OCI-LY7 (cell line): Measurements from ENCODE around the gene KLHL28. TPM values are rescaled to one million over a fixed set of nuclear protein-coding genes. Genes with fewer than 3 reads are reported as not detected.

Source experiments
- BruUV-seq: library from RNA; stranded (reverse); fragments of 400-500 nt; replicated peaks from 2 replicates; lab custom pipeline; 2021; lab: Mats Ljungman, UMichigan
- CTCF ChIA-PET: fragments of 300-600 bp; sonication (Branson Sonifier 250); formaldehyde crosslinking; loops from one replicate; lab custom pipeline; 2022; ENCODE audit warnings: antibody characterized with exemption; ENCODE audit not compliant: unreplicated experiment; lab: Charles Lee
- POLR2A ChIA-PET: fragments of 300-600 bp; sonication (Branson Sonifier 250); formaldehyde crosslinking; loops from one replicate; lab custom pipeline; 2022; ENCODE audit warnings: antibody characterized with exemption; lab: Charles Lee
- DNase-seq: peaks from one replicate; pipeline ENCODE4 v3.0.0-alpha.2; 2015; ENCODE audit warnings: low spot score
- H2AFZ ChIP-seq: fragments of 200-600 bp; sonication (generic), shearing (Covaris generic); 2 replicates; pipeline ENCODE4 v1.6.1; 2014; ENCODE audit warnings: mild to moderate bottlenecking, antibody characterized with exemption, low read length, moderate library complexity
- H3K27ac ChIP-seq: fragments of 200-600 bp; sonication (generic); 2 replicates; pipeline ENCODE4 v1.5.1; 2014; ENCODE audit warnings: mixed run types, low read depth, mild to moderate bottlenecking, moderate library complexity, low read length, inconsistent platforms; ENCODE audit not compliant: poor library complexity, severe bottlenecking
- H3K36me3 ChIP-seq: fragments of 200-600 bp; sonication (generic); 2 replicates; pipeline ENCODE4 v1.6.1; 2014; ENCODE audit warnings: mild to moderate bottlenecking, antibody characterized with exemption, low read length, moderate library complexity, mixed read lengths; ENCODE audit not compliant: insufficient read depth
- H3K4me1 ChIP-seq: fragments of 200-600 bp; sonication (generic); 2 replicates; pipeline ENCODE4 v1.5.1; 2014; ENCODE audit warnings: mild to moderate bottlenecking, low read length; ENCODE audit not compliant: insufficient read depth, poor library complexity, severe bottlenecking
- H3K4me2 ChIP-seq: fragments of 200-600 bp; sonication (generic); 2 replicates; pipeline ENCODE4 v1.6.1; 2014; ENCODE audit warnings: mild to moderate bottlenecking, low read length
- H3K4me3 ChIP-seq: fragments of 200-600 bp; sonication (generic); 2 replicates; pipeline ENCODE4 v1.5.1; 2014; ENCODE audit warnings: mild to moderate bottlenecking, low read depth, low read length; ENCODE audit not compliant: poor library complexity, severe bottlenecking
- H3K79me2 ChIP-seq: fragments of 200-600 bp; sonication (generic); 2 replicates; pipeline ENCODE4 v1.6.1; 2016; ENCODE audit warnings: low read depth, mild to moderate bottlenecking, low read length, moderate library complexity, mixed read lengths; ENCODE audit not compliant: insufficient read depth
- H3K9me2 ChIP-seq: fragments of 200-600 bp; sonication (generic); 2 replicates; pipeline ENCODE4 v1.6.1; 2016; ENCODE audit warnings: mild to moderate bottlenecking, low read length, mixed read lengths; ENCODE audit not compliant: insufficient read depth
- H3K9me3 ChIP-seq: fragments of 200-600 bp; sonication (generic); 2 replicates; pipeline ENCODE4 v1.6.1; 2014; ENCODE audit warnings: mild to moderate bottlenecking, mixed run types, low read length, mixed read lengths
- H4K20me1 ChIP-seq: fragments of 200-600 bp; sonication (generic); 2 replicates; pipeline ENCODE4 v1.6.1; 2014; ENCODE audit warnings: mild to moderate bottlenecking, antibody characterized with exemption, low read length, moderate library complexity, mixed read lengths; ENCODE audit not compliant: insufficient read depth
- EZH2phosphoT487 ChIP-seq: fragments of 200-600 bp; sonication (generic); IDR thresholded peaks from 2 replicates; pipeline ENCODE4 v1.6.1; 2018; ENCODE audit warnings: low read depth, borderline replicate concordance, mild to moderate bottlenecking, mixed run types, antibody characterized with exemption, low read length, moderate library complexity, mixed read lengths
- intact Hi-C: fragments of 100-400 bp; cut with micrococcal nuclease; formaldehyde crosslinking; loops from one replicate; pipeline ENCODE4 v1.10.0; 2022; ENCODE audit not compliant: unreplicated experiment
- total RNA-seq, 2 experiments: library from RNA; depleted of rRNA in 1 of 2; stranded (reverse); fragments of >200 nt in 1 of 2; shearing (Covaris generic) in 1 of 2; gene quantifications; 2 replicates each; pipeline ENCODE4 v1.2.3, GENCODE V29; 2014 to 2022
- TF ChIP-seq, protein P1 (sequence below): fragments of 200-600 bp; sonication (generic); conservative IDR thresholded peaks from 2 replicates; pipeline ENCODE4 v1.5.1; 2014; ENCODE audit warnings: mild to moderate bottlenecking, antibody characterized with exemption, low read length, moderate library complexity, mixed read lengths

The KLHL28 gene
- total RNA-seq, 2 experiments from 2014 or later: 10.6 to 11.9 TPM

DNA sequence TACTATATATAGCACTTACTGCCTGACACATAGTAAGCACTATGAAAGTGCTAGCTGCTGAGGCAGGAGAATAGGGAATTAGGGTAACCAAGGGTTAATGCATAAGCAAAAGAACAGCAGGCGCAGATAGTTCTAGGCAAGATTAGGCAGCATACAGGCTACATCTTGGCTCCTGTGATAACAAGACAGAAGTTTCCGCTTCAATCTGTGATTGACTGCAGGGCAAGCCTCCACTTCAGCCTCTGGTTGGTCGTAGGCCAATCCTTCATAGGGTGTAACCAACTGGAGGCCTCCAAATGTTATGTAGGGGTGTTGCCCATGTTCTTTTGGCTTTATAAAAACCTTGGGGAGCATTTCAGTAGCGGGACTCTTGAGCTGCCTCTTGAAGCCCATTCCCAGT is 46.9 kb downstream of the KLHL28 start:
- no peaks in the 10 kb centered on the region for H4K20me1 ChIP-seq
- BruUV-seq: no TSS peak
- intact Hi-C loops: no loop called here
- H3K9me3 ChIP-seq: 0 out of 2 replicates have a peak, but pooled peaks cover 3% of the 10 kb centered on the region
- DNase-seq: no peak
- H3K36me3 ChIP-seq: no peaks in the 10 kb centered on the region
- no peak overlapping the region for H2AFZ ChIP-seq
- no peaks in the 10 kb centered on the region for H3K79me2 ChIP-seq
- H3K4me3 ChIP-seq: no peak overlapping the region
- POLR2A ChIA-PET: interaction anchor here (0.6 kb wide), 1 partner anchor 32 kb away, joined by 3 read pairs; no protein-coding TSS in a partner anchor
- no peaks in the 10 kb centered on the region for H3K4me1 ChIP-seq
- H3K27ac ChIP-seq: no peak overlapping the region
- CTCF ChIA-PET: no interaction called here
- H3K4me2 ChIP-seq: no peak overlapping the region
- no peaks in the 10 kb centered on the region for H3K9me2 ChIP-seq
- TF ChIP-seq, protein P1, sequence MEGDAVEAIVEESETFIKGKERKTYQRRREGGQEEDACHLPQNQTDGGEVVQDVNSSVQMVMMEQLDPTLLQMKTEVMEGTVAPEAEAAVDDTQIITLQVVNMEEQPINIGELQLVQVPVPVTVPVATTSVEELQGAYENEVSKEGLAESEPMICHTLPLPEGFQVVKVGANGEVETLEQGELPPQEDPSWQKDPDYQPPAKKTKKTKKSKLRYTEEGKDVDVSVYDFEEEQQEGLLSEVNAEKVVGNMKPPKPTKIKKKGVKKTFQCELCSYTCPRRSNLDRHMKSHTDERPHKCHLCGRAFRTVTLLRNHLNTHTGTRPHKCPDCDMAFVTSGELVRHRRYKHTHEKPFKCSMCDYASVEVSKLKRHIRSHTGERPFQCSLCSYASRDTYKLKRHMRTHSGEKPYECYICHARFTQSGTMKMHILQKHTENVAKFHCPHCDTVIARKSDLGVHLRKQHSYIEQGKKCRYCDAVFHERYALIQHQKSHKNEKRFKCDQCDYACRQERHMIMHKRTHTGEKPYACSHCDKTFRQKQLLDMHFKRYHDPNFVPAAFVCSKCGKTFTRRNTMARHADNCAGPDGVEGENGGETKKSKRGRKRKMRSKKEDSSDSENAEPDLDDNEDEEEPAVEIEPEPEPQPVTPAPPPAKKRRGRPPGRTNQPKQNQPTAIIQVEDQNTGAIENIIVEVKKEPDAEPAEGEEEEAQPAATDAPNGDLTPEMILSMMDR: no peak
- TF ChIP-seq EZH2phosphoT487: no peak

DNA sequence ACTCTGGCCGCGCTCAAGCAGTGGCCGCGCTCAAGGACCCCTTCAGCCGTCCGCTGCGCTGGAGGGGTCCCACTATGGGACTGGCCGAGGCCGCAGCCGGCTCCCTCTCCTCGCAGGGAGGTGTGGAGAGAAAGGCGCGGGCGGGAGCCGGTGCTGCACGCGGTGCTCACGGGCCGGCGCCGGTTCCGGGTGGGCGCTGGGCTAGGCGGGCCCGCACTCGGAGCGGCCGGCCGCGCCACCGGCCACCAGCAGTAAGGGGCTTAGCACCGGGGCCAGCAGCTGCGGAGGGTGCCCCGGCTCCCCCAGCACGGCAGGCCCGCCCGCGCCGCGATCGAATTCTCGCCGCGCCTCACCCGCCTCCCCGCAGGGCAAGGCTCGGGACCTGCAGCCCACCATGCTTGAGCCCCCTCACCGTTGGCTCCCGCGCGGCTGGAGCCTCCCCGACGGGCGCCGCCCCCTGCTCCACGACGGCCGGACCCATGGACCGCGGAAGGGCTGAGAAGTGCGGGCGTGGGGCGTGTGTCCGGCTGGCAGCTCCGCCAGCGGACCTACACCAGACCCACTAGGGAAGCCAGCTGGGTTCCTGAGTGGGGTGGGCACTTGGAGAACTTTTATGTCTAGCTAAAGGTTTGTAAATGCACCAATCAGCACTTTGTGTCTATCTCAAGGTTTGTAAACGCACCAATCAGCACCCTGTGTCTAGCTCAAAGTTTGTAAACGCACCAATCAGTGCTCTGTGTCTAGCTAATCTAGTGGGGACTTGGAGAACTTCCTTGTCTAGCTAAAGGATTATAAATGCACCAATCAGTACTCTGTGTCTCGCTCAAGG is 49.5 kb downstream of the KLHL28 start:
- CTCF ChIA-PET: no interaction called here
- H3K27ac ChIP-seq: no peak overlapping the region
- H3K36me3 ChIP-seq: no peaks in the 10 kb centered on the region
- H3K79me2 ChIP-seq: no peaks in the 10 kb centered on the region
- TF ChIP-seq, protein P1: no peak
- TF ChIP-seq EZH2phosphoT487: no peak
- no peak overlapping the region for H3K4me2 ChIP-seq
- no peak overlapping the region for H2AFZ ChIP-seq
- DNase-seq: no peak
- BruUV-seq: no TSS peak
- no peaks in the 10 kb centered on the region for H4K20me1 ChIP-seq
- H3K4me3 ChIP-seq: no peak overlapping the region
- 0 out of 2 replicates have a peak, but pooled peaks cover 3% of the 10 kb centered on the region for H3K9me3 ChIP-seq
- intact Hi-C loops: no loop called here
- POLR2A ChIA-PET: interaction anchor here (0.6 to 0.9 kb wide), 2 partner anchors 11 to 313 kb away, joined by 3 to 5 read pairs; no protein-coding TSS in a partner anchor
- H3K9me2 ChIP-seq: no peaks in the 10 kb centered on the region
- H3K4me1 ChIP-seq: no peaks in the 10 kb centered on the region

DNA sequence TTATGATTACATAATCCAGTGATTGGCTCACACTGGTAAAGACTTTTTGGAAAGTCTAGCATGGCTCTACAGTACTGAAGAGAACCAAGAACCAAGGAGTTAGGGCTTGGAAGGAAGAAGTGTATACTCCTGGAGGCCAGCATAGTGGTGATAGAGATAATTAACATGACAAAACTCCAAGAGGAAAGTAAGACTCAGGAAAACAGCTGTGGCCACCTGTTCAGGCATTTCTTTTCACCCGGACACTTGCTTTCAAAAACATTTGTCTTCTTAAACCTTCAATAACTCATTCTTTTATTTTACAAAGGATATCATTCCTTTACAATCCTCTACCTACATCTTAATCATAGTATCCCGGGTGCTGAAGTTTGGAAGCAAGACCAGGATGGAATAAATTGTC is 50.9 kb downstream of the KLHL28 start:
- intact Hi-C loops: no loop called here
- CTCF ChIA-PET: no interaction called here
- Histone ChIP-seq H3K79me2 (no peaks in the 10 kb centered on the region), H3K4me2 (no peak overlapping the region), H2AFZ (no peak overlapping the region), H3K4me3 (no peak overlapping the region), H4K20me1 (no peaks in the 10 kb centered on the region), H3K4me1 (no peaks in the 10 kb centered on the region), H3K27ac (no peak overlapping the region), H3K9me3 (no peaks in the 10 kb centered on the region), H3K36me3 (no peaks in the 10 kb centered on the region), H3K9me2 (no peaks in the 10 kb centered on the region)
- POLR2A ChIA-PET: no interaction called here
- DNase-seq: no peak
- no TSS peak for BruUV-seq
- no peak for TF ChIP-seq EZH2phosphoT487
- TF ChIP-seq, protein P1: no peak
